Body of pancreas (tissue), 4 donors: ENCODE measurements around the gene SORCS2. TPM values are rescaled to one million over a fixed set of nuclear protein-coding genes. Genes with fewer than 3 reads are reported as not detected.
A peak's percentile ranks its signal among the peaks of the same experiment; 100 is the strongest.

Source experiments
- ATAC-seq: fragments of 150-250 bp; one replicate; pipeline ENCODE4 v1.9.1; 2016
- DNase-seq, 4 donors: peaks; one replicate each; pipeline ENCODE4 v3.0.0-alpha.2; 2019
- H3K27ac ChIP-seq, 4 donors: fragments of 200-600 bp; sonication (generic); 1 replicate in 3 of 4; 2 replicates in 1 of 4; pipeline versions ENCODE4 v1.5.1 to v1.6.1; 2016 to 2019; ENCODE audit warnings: mild to moderate bottlenecking in 1 of 4, mixed read lengths in 1 of 4, moderate library complexity in 1 of 4
- H3K27me3 ChIP-seq, 2 donors: fragments of 200-600 bp; sonication (generic); one replicate each; pipeline ENCODE4 v1.6.0; 2016; ENCODE audit warnings: mild to moderate bottlenecking in 1 of 2
- H3K36me3 ChIP-seq, 2 donors: fragments of 200-600 bp; sonication (generic); replicated peaks in 1 of 2; 2 replicates each; pipeline ENCODE4 v1.5.1; 2016; ENCODE audit warnings: low read depth in 2 of 2; ENCODE audit not compliant: insufficient read depth in 1 of 2
- H3K4me1 ChIP-seq: fragments of 200-600 bp; sonication (generic); one replicate; pipeline ENCODE4 v1.6.0; 2016
- H3K4me3 ChIP-seq, 2 donors: fragments of 200-600 bp; sonication (generic); 1 replicate in 1 of 2; 2 replicates in 1 of 2; pipeline ENCODE4 v1.5.1; 2016 to 2019
- H3K9me3 ChIP-seq, 3 donors: fragments of 200-600 bp; sonication (generic); 1 replicate in 2 of 3; 2 replicates in 1 of 3; pipeline ENCODE4 v1.5.1; 2016
- POLR2A ChIP-seq, 3 donors: fragments of 450-650 bp; IDR thresholded peaks; one replicate each; pipeline ENCODE4 v1.6.1; 2016; ENCODE audit warnings: antibody characterized with exemption in 3 of 3, mild to moderate bottlenecking in 2 of 3
- WGBS, 2 donors: methylation state at CpG; one replicate each; pipeline ENCODE4 v1.1.5; 2017; 5-methylcytosine and 5-hydroxymethylcytosine counted together
- intact Hi-C: fragments of 100-400 bp; cut with DNase I; formaldehyde crosslinking; loops from one replicate; pipeline ENCODE4 v1.15.1; 2023
- total RNA-seq, 2 donors: library from RNA; depleted of rRNA; stranded (reverse); fragments of >200 nt; gene quantifications; one replicate each; pipeline ENCODE4 v1.1.0, GENCODE V29; 2016
- TF ChIP-seq, protein P1 (sequence below), 7 experiments: fragments of 450-650 bp in 4 of 7; fragments of 200-600 bp in 3 of 7; sonication (generic) in 3 of 7; IDR thresholded peaks; one replicate each; pipeline ENCODE4 v1.5.1; 2016 to 2019; ENCODE audit warnings: antibody characterized with exemption in 7 of 7

The SORCS2 gene
- total RNA-seq, 2 donors from 2014 or later, result 0.26 to 0.33 TPM

DNA sequence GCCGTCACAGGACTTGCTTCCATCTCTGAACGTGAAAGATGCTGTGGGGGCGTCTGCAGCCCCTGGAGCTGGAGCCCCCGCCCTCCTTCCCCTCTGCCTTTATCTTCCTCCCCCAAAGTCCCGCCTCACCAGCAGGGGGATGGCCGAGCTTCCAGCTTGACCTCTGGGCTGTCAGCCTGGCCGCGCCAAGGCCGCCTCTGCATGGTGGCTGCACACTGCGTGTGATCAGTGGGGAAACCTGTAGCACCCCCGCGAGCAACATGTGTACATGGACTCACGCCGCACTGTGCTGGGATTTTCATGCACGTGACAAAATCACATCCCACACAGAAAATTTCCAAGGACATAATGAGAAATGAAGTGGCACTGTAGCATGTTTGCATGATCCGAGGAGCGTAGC is 268.9 kb downstream of the SORCS2 start:
- intact Hi-C loops, result no loop called here
- Histone ChIP-seq H3K27ac (no peak overlapping the region), H3K4me3 (no peak overlapping the region), H3K9me3 (peaks cover 0 to 3% (median 0%) of the 10 kb centered on the region in 3 donors), H3K36me3 (no peaks in the 10 kb centered on the region), H3K4me1 (peaks cover 8% of the 10 kb centered on the region), H3K27me3 (peaks cover 0 to 4% of the 10 kb centered on the region in 2 donors)
- ATAC-seq, result no peak
- 39 to 56% methylated on average over 15 to 17 of the region's 17 CpGs for whole genome bisulfite sequencing, 2 donors
- TF ChIP-seq POLR2A (IDR thresholded peaks at IDR 0.05), result no peak
- TF ChIP-seq, protein P1, sequence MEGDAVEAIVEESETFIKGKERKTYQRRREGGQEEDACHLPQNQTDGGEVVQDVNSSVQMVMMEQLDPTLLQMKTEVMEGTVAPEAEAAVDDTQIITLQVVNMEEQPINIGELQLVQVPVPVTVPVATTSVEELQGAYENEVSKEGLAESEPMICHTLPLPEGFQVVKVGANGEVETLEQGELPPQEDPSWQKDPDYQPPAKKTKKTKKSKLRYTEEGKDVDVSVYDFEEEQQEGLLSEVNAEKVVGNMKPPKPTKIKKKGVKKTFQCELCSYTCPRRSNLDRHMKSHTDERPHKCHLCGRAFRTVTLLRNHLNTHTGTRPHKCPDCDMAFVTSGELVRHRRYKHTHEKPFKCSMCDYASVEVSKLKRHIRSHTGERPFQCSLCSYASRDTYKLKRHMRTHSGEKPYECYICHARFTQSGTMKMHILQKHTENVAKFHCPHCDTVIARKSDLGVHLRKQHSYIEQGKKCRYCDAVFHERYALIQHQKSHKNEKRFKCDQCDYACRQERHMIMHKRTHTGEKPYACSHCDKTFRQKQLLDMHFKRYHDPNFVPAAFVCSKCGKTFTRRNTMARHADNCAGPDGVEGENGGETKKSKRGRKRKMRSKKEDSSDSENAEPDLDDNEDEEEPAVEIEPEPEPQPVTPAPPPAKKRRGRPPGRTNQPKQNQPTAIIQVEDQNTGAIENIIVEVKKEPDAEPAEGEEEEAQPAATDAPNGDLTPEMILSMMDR (IDR thresholded peaks at IDR 0.05), result no peak
- no peak for DNase-seq

DNA sequence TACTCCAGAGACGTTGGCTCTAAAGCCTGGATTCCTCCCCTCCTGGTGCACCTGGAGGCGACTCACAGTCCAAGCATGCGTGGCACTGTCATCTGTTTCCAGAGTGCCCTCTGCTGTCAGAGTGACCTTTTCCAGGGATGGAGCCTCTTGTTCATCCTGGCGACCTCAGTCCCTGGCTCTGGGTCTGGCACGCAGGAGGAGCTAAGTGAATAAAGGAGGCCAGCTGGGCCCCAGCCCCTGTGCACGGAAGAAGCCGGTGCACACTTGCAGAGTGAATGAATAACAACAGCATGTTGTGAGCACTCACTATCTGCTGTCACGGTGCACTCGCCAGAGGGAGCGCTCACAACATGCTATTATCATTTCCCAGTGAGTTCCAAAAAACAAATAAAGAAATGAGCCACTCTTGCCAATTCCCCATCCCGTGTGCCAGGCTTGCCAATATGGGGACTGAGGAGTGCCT is 270.2 kb downstream of the SORCS2 start:
- Histone ChIP-seq H3K9me3 (peaks cover 0 to 7% (median 0%) of the 10 kb centered on the region in 3 donors), H3K27me3 (peaks cover 0 to 4% of the 10 kb centered on the region in 2 donors), H3K27ac (no peak overlapping the region), H3K36me3 (no peaks in the 10 kb centered on the region), H3K4me3 (no peak overlapping the region), H3K4me1 (peaks cover 8% of the 10 kb centered on the region)
- intact Hi-C loops, result no loop called here
- 18 to 33% methylated on average over 8 to 11 of the region's 11 CpGs for WGBS, 2 donors
- DNase-seq (peak in 3 of 4 donors; percentile 5 to 23 (median 22)), ATAC-seq (peak; percentile 50)
- TF ChIP-seq POLR2A (IDR thresholded peaks at IDR 0.05), result no peak
- TF ChIP-seq, protein P1 (IDR thresholded peaks at IDR 0.05), result peak in 3 of 7 experiments; percentile 3 to 9 (median 7)

DNA sequence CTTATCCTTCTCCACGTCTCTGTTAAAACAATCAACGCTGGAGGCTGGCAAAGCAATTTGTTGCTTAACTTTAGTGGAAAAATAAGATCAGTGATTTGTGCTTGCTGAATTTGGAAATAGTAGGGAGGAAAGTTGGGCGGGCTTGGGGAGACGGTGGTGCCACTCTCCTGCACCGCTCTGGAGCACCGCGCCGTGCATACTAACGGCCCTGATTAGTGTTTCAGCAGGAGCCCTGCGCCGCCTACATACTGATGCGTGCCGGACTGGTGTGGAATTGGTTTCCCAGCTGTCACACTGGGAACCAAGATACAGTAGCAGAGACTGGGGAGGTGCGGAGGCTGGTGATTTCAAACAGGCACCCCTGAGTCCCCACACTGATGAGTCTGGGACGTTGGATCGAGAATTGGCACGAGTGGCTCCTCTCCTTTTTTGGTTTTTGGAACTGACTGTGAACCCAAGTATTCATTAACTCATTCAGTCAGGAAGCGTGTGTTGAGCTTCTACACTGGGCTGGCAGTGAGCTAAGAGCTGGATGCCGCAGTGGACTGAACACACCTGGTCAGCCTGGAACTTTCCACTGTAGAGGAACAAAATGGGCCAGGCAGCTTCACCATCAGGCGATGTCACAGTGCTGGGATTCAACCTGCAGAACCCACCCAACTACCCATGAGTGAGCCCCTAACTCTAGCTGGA is 271.4 kb downstream of the SORCS2 start:
- H3K9me3 ChIP-seq, result peaks cover 0 to 7% (median 0%) of the 10 kb centered on the region in 3 donors
- H3K27ac ChIP-seq, result no peak overlapping the region
- intact Hi-C loops, result no loop called here
- no peak for DNase-seq
- H3K27me3 ChIP-seq, result peaks cover 0 to 4% of the 10 kb centered on the region in 2 donors
- H3K4me1 ChIP-seq, result peaks cover 8% of the 10 kb centered on the region
- 68 to 70% methylated on average over 20 of the region's 20 CpGs for WGBS, 2 donors
- H3K4me3 ChIP-seq, result no peak overlapping the region
- ATAC-seq, result peak; percentile 22
- H3K36me3 ChIP-seq, result no peaks in the 10 kb centered on the region
- no peak for TF ChIP-seq POLR2A (IDR thresholded peaks at IDR 0.05)
- TF ChIP-seq, protein P1 (IDR thresholded peaks at IDR 0.05), result no peak

DNA sequence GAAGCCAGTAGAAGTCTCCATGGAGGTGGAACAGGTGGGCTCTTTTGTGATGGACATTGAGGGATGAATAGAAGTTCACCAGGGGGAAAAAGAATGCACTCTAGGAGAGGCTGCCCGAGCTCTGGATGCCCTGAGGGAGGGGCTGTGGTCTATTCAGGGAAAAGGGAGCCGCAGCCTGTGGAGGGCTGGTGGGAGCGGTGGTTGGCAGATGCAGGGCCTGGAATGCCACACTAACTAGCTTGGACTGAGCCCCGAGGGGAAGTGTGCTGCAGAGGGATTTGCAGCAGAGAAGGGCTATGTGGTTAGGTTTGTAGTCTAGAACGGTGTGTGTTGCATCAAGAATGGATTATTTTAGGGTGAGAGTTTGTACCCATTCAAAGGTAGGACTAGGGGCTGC is 271.9 kb downstream of the SORCS2 start:
- intact Hi-C loops, result no loop called here
- Histone ChIP-seq H3K27me3 (peaks cover 0 to 4% of the 10 kb centered on the region in 2 donors), H3K36me3 (no peaks in the 10 kb centered on the region), H3K4me1 (peaks cover 8% of the 10 kb centered on the region), H3K27ac (no peak overlapping the region), H3K9me3 (peaks cover 0 to 7% (median 0%) of the 10 kb centered on the region in 3 donors), H3K4me3 (no peak overlapping the region)
- ATAC-seq (no peak), DNase-seq (no peak)
- TF ChIP-seq, protein P1 (IDR thresholded peaks at IDR 0.05), result no peak
- TF ChIP-seq POLR2A (IDR thresholded peaks at IDR 0.05), result no peak
- 70 to 73% methylated on average over 5 of the region's 5 CpGs for whole genome bisulfite sequencing, 2 donors
